Measurements from ENCODE around the gene MYO16.
"Not testable (repeated sequence)": the region's sequence is repeated elsewhere in the genome, so short reads cannot be mapped to it uniquely, and the experiment has no call there.

The MYO16 gene

DNA sequence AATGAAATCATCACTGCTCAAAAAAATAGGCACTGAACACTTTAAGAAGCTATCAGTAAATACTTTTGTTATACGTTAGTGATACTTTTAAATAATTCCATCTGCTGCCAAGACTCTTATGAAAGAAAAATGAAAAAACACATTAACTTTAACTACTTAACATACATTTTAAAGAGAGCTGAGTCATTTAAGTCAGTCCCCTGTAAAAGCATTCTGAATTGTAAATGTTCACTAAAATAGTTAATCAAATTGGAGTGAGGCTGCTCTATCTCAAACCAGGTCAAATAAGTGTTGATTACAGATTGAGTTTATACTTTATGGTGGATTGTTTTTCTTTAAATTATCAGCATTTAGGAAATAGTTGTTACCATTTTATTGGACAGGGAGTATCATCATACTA, 274.2 kb downstream of the MYO16 start:
- no peak for DNase-seq

DNA sequence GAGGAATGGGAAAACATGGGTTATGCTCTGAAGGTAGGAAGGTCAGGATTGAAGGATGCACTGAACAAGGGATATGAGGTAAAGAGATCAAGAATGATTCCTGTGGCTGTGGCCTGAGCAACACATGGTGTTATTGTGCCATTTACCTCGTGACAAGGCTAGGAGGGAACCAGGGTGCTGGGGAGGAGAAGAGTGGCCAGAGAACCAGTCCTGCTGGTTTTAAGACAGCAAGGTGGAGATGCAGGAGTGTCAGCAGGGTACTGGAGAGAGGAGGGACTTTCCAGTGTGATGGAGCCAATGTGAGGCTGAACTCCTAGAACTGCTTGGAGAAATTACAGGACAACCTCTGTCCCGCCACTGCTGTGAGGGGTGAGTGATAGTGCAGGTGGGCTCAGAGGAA, 282.4 kb downstream of the MYO16 start:
- DNase-seq: no peak

DNA sequence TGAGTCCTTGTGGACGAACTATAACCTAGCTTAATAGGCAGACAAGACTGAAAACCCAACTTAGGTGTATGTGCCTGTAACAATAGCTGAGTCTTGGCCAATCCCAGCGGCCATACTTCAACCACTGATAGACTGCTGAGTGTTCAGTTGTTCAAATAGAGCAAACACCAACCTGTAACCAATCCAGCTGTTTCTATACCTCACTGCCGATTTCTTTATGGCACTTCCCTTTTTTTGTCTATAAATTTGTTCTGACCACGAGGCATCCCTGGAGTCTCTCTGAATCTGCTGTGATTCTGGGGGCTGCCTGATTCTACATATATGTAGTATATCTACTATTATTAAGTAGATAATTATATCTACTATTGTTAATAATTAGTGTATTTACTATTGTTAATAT, 284.3 kb downstream of the MYO16 start:
- DNase-seq: not testable (repeated sequence)

DNA sequence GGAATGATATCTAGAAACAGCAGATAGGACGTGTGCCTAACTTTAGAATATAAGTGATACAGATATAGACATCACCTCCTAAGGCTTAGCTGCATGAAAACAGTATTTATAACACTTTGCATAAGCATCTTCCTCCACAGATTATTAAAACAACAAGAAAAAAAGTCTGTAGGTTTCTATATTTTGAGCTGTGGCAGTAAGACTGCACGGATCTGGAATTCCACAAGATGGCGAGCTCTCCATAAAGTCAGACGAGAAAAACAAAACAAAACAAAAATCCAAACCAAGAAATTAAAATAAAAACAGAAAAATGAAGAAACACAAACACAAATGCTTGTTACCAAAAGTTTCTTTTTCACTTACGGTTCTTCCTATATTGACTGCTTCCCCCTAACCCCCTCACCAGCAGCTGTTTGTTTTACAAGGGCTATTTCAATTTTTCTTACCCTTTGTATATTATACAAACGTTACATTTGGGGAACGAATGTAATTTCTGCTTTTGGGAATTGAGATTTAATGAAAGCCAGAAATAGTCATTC, 285.8 kb downstream of the MYO16 start:
- no peak for DNase-seq

DNA sequence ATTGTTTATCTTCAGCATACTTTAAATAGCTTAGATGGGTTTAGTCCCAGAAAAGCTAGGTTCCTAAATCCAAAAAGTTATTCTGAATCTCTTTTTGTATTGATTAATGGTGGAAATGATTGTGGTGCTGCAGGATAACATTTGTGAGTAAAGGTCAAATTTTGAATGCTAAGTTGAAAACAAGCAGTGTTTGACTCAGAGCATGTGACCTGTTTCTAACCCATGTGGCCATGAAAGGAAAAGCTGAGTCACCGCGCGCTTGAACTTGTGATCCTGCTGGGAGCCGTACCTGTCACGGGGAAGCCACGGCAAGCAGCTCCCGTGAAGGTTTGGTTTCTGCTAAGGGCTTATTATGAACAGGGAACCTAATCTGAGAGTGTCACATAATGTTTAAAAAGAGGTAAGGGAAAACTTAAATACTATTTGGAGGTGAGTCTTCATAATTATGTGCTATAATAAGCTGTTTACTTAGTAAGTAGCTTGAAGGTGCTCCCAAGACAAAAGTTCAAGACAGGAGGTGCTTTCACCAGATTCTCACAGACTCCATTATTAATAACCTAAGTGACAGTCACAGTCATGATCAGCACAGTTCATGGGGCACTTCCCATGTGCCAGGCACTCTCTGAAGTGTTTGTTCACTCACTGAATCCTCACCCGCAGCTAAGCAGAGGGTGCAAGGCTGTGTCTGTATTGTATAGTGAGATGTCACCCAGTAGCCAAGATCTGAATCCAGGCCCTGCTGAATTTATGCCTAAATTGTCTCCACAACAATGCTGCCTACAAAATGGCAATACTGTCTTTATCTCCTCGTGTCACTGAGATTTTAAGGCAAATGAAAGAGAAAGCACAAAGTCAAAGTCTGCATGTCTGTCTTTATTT, 286.5 kb downstream of the MYO16 start:
- DNase-seq: peak; percentile 76

DNA sequence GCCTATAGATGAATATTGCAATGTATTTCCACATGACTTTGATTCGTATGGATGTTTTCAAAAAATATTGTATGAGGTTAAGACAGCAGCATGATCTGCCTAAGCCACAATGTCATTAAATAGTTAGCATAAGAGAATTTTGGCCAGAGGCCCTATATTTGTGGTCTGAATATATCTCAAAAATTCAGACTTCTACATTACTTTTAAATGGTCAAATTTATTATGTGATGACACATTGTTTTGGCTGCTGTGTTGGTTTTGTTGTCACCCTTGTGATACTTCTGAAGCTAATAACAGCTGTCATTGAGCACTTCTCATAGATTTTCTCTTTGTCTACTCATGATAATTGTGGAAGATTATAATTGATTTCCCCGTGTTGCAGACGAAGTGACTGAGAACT, 288.2 kb downstream of the MYO16 start:
- no peak for DNase-seq

DNA sequence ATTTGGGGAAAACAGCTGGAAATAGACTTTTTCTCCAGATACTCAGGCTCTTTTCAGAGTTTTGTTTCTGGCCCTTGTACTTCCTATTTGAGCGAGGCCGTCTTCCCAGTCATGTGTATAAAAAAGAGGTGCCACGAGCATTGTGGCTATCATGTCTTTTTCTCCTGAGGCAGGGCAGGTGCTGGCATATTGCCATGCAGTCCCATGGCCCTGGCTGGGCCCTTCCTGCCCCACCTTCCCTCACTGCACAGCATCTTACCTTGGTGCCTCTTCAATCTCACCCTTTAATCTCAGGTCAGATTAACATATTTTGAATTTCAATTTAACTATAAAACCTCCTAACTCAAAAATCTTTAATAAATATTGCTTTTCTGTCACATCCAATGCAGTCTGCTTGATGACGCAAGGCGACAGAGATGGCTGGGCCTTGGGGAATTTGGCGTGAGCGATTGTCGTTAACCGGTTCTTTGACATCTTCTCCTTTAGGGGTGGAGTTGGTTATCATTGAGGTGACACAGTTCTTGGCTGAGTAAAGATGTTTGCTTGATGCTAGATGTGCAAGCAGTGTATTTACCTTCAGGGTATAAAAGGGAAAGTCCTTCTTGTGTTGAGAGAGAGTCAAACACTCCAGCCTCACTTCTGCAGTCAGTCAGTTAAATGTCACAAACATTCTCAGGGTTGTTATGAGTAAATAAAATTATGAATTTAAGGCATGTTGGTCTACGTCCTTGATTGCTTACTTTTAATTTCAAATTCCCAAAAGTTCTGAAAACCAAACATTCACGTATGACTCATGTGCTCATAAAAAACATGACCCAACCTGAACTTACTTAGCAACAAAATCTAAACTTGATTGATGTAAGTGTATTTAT, 289.9 kb downstream of the MYO16 start:
- DNase-seq: no peak

DNA sequence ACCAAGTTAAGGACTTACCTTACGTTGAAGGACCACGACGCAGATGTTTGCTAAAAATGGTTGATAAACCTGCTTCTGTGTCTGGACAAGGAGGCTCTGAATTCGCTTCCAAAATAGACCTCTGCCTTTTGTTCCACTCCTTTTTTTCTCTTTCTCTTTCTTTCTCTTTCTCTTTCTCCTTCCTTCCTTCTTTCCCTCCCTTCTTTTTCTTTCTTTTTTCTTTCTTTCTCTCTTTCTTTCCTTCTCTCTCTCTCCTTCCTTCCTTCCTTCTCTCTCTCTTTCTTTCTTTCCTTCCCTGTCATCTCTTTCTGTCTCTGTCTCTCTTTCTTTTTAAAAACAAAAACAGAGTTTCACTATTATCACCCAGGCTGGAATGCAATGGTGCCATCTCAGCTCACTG, 290.7 kb downstream of the MYO16 start:
- no peak for DNase-seq

DNA sequence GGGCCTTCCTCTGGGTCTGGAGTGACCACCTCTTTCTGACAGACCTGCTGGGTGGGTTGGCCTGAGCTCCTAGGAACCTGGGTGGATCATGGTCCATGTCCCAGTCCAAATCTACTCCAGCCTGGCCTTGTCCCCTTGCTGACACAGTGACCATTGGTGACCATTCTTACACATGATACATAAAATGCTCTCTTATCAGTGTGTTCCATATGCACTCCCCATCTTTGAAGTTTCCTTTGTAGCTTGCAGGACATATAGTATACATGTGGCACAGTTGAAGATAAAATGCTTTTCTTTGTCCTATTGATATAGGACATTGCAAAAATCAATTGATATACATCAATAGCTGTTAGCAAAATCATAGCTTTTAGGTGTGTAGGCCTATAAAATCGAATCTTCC, 291.8 kb downstream of the MYO16 start:
- no peak for DNase-seq

DNA sequence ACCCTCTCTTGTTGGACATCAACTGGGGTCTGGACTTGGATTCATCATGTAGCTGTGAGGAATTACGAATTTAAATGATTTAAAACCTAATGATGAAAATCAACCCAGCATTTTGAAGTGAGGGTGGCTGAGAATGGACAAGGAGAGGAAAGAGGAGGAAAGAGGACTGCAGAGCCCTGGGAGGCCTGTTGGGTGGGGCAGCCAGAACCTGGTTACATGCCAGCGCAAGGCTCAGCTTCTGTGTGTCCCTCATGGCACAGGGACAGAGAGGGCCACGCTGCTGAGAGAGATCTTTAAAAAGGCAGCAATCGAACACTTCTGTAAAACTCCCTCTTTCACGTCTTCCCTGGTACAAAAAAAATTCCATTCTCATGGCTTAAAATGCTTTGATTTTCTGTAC, 292.7 kb downstream of the MYO16 start:
- DNase-seq: no peak

DNA sequence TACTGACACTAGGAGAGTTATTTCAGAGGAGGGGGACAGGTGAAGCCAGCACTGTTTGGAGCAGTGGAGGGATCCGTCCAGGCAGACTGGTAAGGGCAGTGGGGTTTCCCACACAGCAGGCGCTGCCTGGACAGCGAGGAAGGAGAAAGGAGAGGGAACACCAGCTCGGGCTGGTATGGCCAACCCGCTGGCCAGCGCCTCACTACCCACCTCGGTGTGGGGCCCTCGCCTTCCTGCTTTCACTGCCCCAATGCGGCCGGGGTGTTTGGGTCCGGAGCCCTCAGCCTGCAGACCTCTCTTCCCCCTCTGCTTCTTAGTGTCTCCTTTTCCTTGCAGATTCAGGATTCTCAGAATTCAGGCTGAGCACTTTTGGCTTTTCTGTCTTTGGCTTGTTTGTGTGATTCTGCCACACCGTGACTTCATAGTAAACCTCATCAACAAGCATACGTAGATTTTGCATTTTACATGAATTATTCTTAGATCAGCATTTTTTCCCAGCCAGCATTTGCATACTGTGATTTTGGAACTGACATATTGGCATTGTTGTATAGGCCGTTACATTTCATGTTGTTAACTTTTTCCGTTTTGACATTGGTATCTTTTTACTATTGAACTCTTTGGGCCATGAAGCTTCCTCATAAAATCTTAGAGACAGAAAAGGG, 294.1 kb downstream of the MYO16 start:
- DNase-seq: no peak

DNA sequence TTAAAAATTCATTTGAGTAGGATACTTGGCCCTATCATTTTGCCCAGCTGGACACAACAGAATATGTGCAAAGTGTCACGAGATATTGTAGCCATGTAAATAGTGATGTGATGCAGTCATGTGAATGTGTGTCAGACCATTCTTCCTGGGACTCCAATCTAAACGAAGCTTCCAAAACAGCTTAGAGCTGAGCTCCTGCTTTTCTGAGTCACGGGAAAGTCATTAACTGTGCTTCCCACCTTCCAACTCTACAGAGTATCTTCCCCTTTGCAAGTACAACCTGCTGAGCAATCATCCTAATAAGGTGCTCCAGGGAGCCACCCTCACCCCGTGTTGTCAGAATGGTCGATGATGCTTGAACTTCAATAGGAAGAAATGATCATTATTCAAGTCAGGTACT, 294.7 kb downstream of the MYO16 start:
- no peak for DNase-seq

DNA sequence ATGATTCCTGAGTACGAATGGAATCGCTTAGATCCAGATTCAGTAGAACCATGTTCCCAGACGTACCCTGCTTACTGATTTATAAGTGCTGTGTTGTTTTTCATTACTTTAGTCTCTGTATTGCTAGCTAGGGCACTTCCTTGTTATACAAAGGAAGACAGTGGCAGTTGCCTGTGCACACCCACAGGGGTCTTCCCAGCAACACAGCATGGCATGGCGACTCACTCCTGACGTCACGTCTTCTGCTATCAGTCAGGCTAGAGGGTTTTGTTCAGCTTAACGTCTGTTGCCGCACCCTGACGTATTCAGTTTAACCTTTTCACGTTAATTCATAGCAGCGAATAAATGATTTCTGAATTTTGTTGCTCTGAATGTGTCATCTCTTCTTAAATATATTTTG, 295.1 kb downstream of the MYO16 start:
- DNase-seq: no peak

DNA sequence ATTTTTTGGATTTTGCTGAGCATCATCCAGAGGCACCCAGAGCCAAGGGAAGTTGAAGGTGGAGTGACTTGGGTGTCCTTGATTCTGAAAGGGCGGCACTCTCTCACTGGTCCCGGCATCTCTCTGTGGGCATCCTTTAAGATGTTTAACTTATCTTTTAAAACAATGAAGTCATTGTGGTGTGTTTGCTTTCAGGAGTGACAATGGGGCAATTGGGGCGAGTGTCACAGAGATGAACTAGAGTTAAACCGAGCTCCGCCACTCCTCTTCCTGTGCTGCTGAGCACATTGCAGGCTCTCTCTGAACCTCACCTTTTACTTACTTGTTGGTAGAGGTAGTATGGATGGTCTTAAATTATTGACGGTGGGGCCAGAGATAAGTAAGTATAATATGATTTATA, 295.7 kb downstream of the MYO16 start:
- DNase-seq: no peak

DNA sequence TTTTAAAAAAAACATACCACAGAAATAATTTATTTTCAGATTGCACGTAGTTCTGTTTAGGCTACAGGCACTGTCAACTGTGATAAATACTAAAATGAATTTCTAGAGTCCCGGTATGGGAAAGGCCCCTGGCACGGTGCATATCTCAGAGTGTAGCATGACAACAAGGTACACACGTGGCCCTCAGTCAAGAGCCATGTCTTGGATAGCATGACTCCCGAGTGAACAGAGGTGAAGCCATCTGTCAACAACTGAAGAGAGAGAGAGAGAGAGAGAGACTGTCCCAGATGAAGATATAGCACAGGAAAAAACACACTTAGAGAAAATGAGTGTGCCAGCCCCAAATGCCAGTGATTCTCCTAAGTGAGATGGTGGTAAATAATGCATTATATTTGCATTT, 297.5 kb downstream of the MYO16 start:
- DNase-seq: no peak

DNA sequence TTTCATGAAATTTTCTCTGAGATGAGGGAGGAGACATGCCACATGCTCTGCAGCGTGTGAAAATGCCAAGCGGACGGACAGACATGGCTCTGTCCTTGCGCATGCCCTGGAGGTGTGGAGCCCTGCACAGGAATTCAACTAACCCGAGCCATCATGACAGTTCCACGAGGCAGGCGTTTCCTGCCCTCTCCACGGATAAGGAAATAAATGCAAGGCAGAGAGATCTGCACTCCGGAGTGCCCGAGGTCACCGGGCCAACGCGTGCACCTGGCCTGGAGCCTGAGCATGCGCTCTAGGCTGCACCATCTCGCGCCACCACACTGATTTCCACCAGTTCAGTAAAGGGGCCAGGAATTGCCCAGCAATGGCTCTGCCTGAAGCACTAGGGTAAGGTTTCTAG, 298.2 kb downstream of the MYO16 start:
- no peak for DNase-seq

DNA sequence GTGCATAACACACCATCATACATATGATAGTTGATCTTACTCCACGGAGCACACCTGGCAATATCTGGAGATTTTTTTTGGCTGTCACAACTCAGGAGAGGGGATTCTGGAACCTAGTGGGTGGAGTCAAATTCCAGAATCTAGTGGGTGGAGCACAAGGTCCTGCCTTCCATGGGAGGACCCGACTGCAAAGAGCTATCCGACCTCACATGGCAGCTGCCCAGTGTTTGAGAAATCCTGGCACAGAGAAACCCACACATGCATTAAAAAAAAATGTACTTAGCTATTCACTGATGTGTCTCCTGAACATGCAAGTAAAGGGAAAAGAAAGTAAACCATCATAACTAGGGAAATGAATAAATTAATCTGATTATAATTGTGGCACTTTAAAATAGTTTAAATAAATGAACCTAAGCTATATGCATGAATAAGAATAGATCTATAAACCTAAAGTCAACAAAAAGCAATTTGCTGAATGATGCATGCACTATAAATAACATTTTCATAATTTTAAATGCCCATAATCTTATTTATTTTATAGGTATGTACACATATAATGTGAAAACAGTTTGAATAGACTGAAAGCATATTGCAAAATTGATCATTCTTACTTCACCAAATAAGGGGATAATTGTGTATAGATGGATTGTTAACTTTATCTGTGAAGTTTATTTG, 300.3 kb downstream of the MYO16 start:
- DNase-seq: no peak

DNA sequence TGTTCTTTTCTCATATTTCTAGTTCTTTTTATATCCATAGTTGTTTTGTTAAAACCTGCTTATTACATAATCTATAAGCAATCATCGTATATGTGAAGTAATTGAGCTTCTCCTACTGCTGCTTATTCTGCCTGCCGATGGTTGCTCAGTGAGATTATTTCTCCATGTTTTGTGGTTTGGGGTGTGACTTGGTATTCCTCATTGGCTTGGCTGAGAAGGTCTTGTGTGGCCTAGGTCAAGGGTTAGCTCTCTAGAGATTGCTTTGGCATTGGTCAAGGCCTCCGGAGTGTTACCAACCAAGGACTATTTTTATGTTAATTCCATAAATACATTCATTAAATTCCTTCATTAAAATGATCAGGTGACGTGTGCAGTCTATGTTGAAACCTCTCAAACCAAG, 302.8 kb downstream of the MYO16 start:
- DNase-seq: no peak

DNA sequence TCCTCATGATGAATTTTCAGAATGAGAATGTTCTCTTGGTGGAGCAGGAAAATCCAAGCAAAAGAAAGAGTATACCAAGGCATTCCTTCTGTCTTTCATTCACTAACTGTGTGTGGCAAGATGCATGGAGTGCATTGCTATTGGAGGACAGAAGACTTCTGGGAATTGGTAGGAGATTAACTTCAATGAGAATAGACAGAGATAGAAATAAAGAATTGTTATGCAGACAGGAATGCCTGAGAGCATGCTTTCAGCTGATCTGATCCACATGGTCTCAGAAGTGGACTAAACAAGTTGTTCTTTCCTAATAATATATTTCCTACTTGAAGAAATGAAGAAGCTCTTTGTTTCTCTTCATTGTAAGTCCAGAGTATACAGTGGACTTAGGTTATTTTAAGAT, 303.6 kb downstream of the MYO16 start:
- DNase-seq: no peak

DNA sequence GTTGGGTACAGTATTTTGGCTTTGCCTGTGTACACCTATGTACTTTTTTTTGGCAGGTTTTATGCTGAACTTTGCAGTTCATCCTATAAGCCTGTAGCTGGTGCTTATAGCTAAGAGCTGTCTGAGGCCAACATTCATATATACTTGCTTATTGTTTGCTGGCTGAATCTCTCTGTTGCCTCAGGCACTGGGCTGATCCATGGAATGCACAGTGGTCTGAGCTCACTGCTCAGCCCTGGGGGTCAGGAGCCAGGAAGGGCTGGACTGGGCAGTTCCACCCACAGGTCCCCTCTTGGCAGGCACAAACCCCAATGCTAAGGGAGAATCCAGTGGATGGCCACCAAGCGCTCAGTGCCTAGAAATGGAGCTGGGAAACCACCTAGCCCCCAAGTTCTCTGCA, 308.7 kb downstream of the MYO16 start:
- no peak for DNase-seq

DNA sequence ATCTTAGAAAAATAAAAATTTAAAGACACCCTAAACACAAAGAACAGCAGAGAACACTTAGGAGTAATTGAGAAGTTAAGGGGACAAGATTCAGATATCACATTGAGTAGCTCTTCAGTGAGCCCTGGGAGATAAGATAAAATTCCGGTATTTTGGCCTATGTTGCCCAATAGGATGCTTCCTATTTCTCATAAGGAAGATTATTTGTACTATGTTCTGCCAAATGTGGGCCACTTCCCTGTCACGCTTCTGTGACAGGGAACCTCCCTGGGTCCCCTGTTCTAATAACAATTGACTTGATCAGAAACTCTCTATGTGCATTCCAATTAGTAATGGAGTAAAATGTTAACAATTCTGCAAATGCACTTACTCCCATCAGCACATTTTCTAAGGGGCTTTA, 310.7 kb downstream of the MYO16 start:
- DNase-seq: no peak

DNA sequence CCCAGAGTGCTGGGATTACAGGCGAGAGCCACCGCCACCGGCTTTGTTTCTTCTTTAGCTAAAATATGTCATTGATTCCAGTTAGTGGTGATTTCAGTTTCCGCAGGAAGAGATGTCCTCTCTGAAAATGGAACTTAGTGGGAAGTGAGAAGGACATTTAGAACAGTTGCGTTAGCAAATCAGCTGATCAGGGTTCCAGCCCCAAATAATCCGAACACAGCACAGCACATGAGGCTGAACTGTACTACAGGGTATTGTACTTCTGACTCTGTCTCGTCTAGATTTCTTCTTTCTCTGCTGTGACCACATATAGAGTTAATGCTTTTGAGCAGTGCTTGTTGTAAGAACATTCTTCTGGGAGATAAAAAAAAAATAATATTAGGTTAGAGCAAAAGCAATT, 314.4 kb downstream of the MYO16 start:
- DNase-seq: no peak

DNA sequence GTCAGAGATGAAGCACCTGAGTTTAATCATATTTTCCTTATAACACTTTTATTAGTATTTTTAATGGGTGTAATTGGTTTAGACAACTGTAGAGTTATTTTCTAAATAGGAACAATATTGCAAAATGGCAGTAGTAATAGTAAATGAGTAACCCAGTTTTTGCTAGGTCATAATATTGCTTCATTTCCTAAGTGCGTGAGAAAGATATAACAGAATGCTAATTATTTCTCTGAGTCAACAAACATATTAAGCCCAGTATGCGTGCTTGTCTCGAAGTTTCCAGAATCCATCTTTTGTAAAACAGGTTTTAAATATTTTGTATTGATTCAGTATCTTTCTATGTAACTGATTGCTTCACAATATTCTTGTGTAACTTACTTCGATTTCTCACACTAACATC, 315.3 kb downstream of the MYO16 start:
- DNase-seq: no peak
